Ureter (tissue), 1 donor: Measurements from ENCODE around the gene METTL16. TPM values are rescaled to one million over a fixed set of nuclear protein-coding genes. Genes with fewer than 3 reads are reported as not detected.

Source experiments
- total RNA-seq: library from RNA; stranded (reverse); gene quantifications from one replicate; pipeline ENCODE4 v1.2.4, GENCODE V29; 2023
- donor health status: DM: yes; HTN: yes; CAD: no.

Gene METTL16
- total RNA-seq, 1 donor from 2014 or later = 52.2 TPM

Other genes starting within 250 kb of the METTL16 start
- 58.4 TPM for gene SMG6, start 208.1 kb downstream of the METTL16 start, total RNA-seq
- 6.3 TPM for gene SRR, start 207.9 kb downstream of the METTL16 start, total RNA-seq
- gene TSR1, start 175.4 kb downstream of the METTL16 start, total RNA-seq = 36.9 TPM
- 113 TPM for gene SGSM2, start 174.4 kb downstream of the METTL16 start, total RNA-seq
- 47.4 TPM for gene MNT, start 110.8 kb downstream of the METTL16 start, total RNA-seq
- 119 TPM for gene PAFAH1B1, start 81.8 kb upstream of the METTL16 start, total RNA-seq
- gene CLUH, start 199.9 kb upstream of the METTL16 start, total RNA-seq = 176 TPM
- gene CCDC92B, start 237.8 kb upstream of the METTL16 start, total RNA-seq = 1.0 TPM